ENCODE data around the gene IQCN. TPM values are rescaled to one million over a fixed set of nuclear protein-coding genes. Genes with fewer than 3 reads are reported as not detected.

The IQCN gene
- total and polyA plus RNA-seq, 12 donors = 0.17 to 7.8 (median 0.96) TPM

GRCh38 chr19:18225355-18225701, 48.9 kb downstream of the IQCN start:
- peaks cover 14 to 41% (median 30%) of the 10 kb centered on the region in 9 donors for H3K4me1 ChIP-seq
- peaks cover 9 to 74% (median 64%) of the 10 kb centered on the region in 7 donors for H3K27me3 ChIP-seq
- H3K27ac ChIP-seq = peak overlapping the region; percentile 50 to 84 (median 71)
- intact Hi-C loops (cut with DNase I) = loop anchor here in 2 of 10 donors (2.0 kb wide), 2 partner anchors 21 to 73 kb away; partner anchors contain the start of genes PIK3R2 (in 1 of the 2) and RAB3A (in 1 of the 2)
- H3K36me3 ChIP-seq = no peaks in the 10 kb centered on the region
- WGBS, 2 donors = 15 to 16% methylated on average over 16 of the region's 16 CpGs
- H3K9me3 ChIP-seq = no peaks in the 10 kb centered on the region
- ATAC-seq (peak in 1 of 8 donors; percentile 7), DNase-seq (no peak)
- TF ChIP-seq, protein P1, sequence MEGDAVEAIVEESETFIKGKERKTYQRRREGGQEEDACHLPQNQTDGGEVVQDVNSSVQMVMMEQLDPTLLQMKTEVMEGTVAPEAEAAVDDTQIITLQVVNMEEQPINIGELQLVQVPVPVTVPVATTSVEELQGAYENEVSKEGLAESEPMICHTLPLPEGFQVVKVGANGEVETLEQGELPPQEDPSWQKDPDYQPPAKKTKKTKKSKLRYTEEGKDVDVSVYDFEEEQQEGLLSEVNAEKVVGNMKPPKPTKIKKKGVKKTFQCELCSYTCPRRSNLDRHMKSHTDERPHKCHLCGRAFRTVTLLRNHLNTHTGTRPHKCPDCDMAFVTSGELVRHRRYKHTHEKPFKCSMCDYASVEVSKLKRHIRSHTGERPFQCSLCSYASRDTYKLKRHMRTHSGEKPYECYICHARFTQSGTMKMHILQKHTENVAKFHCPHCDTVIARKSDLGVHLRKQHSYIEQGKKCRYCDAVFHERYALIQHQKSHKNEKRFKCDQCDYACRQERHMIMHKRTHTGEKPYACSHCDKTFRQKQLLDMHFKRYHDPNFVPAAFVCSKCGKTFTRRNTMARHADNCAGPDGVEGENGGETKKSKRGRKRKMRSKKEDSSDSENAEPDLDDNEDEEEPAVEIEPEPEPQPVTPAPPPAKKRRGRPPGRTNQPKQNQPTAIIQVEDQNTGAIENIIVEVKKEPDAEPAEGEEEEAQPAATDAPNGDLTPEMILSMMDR (IDR thresholded peaks at IDR 0.05) = no peak
- peak overlapping the region in 8 of 10 donors; percentile 28 to 65 (median 52) for H3K4me3 ChIP-seq

DNA sequence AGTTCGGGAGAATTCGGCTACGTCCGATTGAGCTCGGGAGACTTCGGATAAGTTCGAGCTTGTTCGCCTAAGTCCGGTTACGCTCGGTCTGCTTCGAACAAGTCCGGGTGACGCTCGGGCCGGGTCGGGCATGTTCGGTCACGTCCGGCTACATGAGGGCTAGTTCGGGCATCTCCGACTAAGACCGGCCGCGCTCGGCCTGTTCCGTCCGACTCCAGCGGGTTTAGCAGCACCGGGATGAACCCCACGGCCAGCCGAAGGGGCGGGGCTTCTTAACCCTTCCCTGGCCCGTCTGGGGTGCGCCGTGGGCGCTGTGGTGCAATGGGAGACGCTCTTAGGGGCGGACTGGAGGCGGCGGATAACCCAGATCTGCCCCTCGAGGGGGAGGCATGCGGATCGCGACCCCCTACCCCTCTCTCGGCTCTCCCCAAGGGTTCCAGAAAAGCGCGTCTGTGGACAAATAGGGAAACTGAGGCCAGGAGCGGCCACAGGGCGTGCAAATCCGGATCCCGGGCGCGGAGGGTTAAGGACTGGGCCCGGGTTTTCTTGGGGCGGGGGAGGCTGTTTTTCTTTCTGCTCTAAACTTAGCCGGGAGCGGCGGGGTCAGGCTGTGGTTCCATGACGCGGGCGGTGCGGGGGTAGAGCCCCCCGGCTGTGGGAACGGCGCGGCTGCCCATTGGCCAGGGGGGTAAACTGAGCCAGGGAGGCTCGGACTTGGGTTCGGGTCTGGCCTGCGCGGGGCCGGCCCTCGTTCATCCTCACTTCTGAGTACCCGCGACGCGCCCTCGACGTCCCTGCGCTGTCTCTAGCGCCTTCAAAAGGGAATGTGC, 49.5 kb downstream of the IQCN start:
- H3K27ac ChIP-seq = peak overlapping the region; percentile 50 to 84 (median 71)
- H3K4me1 ChIP-seq = peaks cover 14 to 41% (median 30%) of the 10 kb centered on the region in 9 donors
- DNase-seq (peak; percentile 98 to 99), ATAC-seq (peak; percentile 97 to 99 (median 98))
- H3K9me3 ChIP-seq = no peaks in the 10 kb centered on the region
- intact Hi-C loops (cut with DNase I) = loop anchor here in 2 of 10 donors (2.0 kb wide), 2 partner anchors 20 to 72 kb away; partner anchors contain the start of genes PIK3R2 (in 1 of the 2) and RAB3A (in 1 of the 2)
- H3K36me3 ChIP-seq = no peaks in the 10 kb centered on the region
- WGBS, 2 donors = 2% methylated on average over 81 of the region's 81 CpGs
- peak overlapping the region in 9 of 10 donors; percentile 35 to 65 (median 52) for H3K4me3 ChIP-seq
- TF ChIP-seq, protein P1 (IDR thresholded peaks at IDR 0.05) = no peak
- peaks cover 9 to 70% (median 64%) of the 10 kb centered on the region in 7 donors for H3K27me3 ChIP-seq

DNA sequence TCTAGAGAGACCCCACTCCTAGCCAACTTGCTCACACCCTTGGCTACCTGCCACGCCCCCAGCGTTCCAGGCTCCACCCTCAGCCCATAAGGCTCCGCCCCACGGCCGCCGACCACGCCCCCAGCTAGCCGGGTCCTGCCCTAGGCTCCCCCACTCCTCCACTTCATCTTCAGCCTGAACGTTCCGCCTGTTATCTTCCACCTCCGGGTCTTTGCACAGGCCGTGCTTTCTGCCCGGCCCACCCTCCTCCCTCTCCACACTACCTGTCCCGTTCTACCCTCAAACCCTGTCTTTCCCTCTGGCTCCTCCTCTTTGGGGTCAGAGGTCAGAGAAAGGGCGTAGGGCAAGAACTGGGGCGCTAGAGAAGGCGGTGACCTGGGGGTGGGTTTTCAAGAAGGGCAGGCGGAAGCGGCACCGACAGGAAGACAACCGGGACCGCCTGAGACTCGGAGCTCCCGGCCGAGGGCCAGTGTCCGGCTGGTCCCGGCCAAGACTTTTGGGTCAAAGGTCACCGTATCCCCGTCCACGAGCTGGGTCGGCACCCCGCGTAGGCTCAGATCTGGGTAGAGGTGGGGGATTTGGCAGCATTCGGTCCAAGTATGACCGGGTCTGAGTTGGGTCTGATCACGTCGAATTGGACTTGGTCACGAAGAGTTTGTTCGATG, 50.3 kb downstream of the IQCN start:
- Histone ChIP-seq H3K27me3 (peaks cover 9 to 68% (median 58%) of the 10 kb centered on the region in 7 donors), H3K27ac (peak overlapping the region in 8 of 10 donors; percentile 21 to 84 (median 48)), H3K36me3 (no peaks in the 10 kb centered on the region), H3K9me3 (no peaks in the 10 kb centered on the region), H3K4me3 (peak overlapping the region; percentile 35 to 65 (median 52)), H3K4me1 (peaks cover 14 to 41% (median 30%) of the 10 kb centered on the region in 9 donors)
- DNase-seq (peak; percentile 51 to 64), ATAC-seq (peak in 6 of 8 donors; percentile 4 to 39 (median 12))
- intact Hi-C loops (cut with DNase I) = loop anchor here in 2 of 10 donors (2.0 kb wide), 2 partner anchors 19 to 71 kb away; partner anchors contain the start of genes PIK3R2 (in 1 of the 2) and RAB3A (in 1 of the 2)
- 7 to 8% methylated on average over 39 of the region's 39 CpGs for WGBS, 2 donors
- TF ChIP-seq, protein P1 (IDR thresholded peaks at IDR 0.05) = no peak
